Adrenal gland (tissue), 12 donors: ENCODE data around the gene GIGYF2. TPM values are rescaled to one million over a fixed set of nuclear protein-coding genes. Genes with fewer than 3 reads are reported as not detected.

Experiments used
- DNase-seq, 7 donors: peaks; one replicate each; pipeline ENCODE4 v3.0.0-alpha.2; 2019 to 2020
- H3K27ac ChIP-seq, 5 donors: fragments of 200-600 bp; sonication (generic) in 4 of 5; 1 replicate in 3 of 5; 2 replicates in 2 of 5; pipeline versions ENCODE4 v1.5.1 to v1.8.0; 2016 to 2020; ENCODE audit warnings: mild to moderate bottlenecking in 1 of 5
- H3K27me3 ChIP-seq: fragments of 200-600 bp; 2 replicates; pipeline ENCODE4 v1.8.0; 2021
- H3K36me3 ChIP-seq, 2 donors: fragments of 200-600 bp; replicated peaks in 1 of 2; 1 replicate in 1 of 2; 2 replicates in 1 of 2; pipeline versions ENCODE4 v1.5.1 to v1.8.0; 2018 to 2022
- H3K4me1 ChIP-seq, 2 donors: fragments of 200-600 bp; replicated peaks in 1 of 2; 1 replicate in 1 of 2; 2 replicates in 1 of 2; pipeline versions ENCODE4 v1.5.1 to v1.8.0; 2018 to 2021
- H3K4me3 ChIP-seq, 4 donors: fragments of 200-600 bp; sonication (generic) in 3 of 4; one replicate each; pipeline ENCODE4 v1.5.1; 2016 to 2018
- H3K9me3 ChIP-seq, 3 donors: fragments of 200-600 bp; sonication (generic) in 1 of 3; replicated peaks in 1 of 3; 1 replicate in 2 of 3; 2 replicates in 1 of 3; pipeline versions ENCODE4 v1.5.1 to v1.8.0; 2016 to 2021
- POLR2A ChIP-seq, 2 donors: fragments of 450-650 bp; IDR thresholded peaks; one replicate each; pipeline ENCODE4 v1.6.1; 2017; ENCODE audit warnings: antibody characterized with exemption in 2 of 2, mild to moderate bottlenecking in 2 of 2, moderate library complexity in 1 of 2
- WGBS, 4 donors: extraction: QIAGEN DNeasy Blood & Tissue Kit in 2 of 4; methylation state at CpG; one replicate each; pipeline versions ENCODE4 v1.1.5 to v1.1.7; 2013 to 2017; 5-methylcytosine and 5-hydroxymethylcytosine counted together
- intact Hi-C, 2 donors: fragments of 100-400 bp; cut with DNase I; formaldehyde crosslinking; loops; one replicate each; pipeline versions ENCODE4 v1.14.1 to v1.15.0; 2022 to 2023
- polyA plus RNA-seq, 3 donors: library from polyadenylated mRNA; stranded (reverse); fragments of 200-250 nt in 2 of 3; fragments of 350-450 nt in 1 of 3; fragmentation: Illumina TruSeq in 1 of 3; extraction: RNeasy Lipid Tissue Mini Kit (QIAGEN cat#74804) in 1 of 3; gene quantifications; one replicate each; pipeline ENCODE4 v1.2.3, GENCODE V29; 2013 to 2014
- total RNA-seq, 9 donors: library from RNA; depleted of rRNA in 4 of 9; stranded (reverse); fragments of >200 nt in 4 of 9; fragments of 120-200 nt in 1 of 9; fragmentation: NEBNext Ultra II Directional in 1 of 9; extraction: Animal tissue kit (Norgen Biotek cat#: 25700) in 1 of 9; gene quantifications; one replicate each; pipeline versions ENCODE4 v1.1.0 to v1.2.4, GENCODE V29; 2013 to 2023
- TF ChIP-seq, protein P1 (sequence below), 6 experiments: fragments of 450-650 bp in 4 of 6; fragments of 200-600 bp in 2 of 6; sonication (generic) in 1 of 6; IDR thresholded peaks; 1 replicate in 5 of 6; 2 replicates in 1 of 6; pipeline versions ENCODE4 v1.5.1 to v1.8.0; 2016 to 2021; ENCODE audit warnings: antibody characterized with exemption in 6 of 6, mild to moderate bottlenecking in 2 of 6, moderate library complexity in 1 of 6
- donor health status: healthy with polysubstance abuse.
- donor health status: Bipolar disorder and iron deficiency.
- donor health status: DM: yes; HTN: yes; CAD: no.
- donor health status: DM: no; HTN: no; CAD: no.
- donor health status: DM: no; HTN: no; CAD: no.
- donor health status: DM: yes; HTN: yes; CAD: no.

GIGYF2 gene
- total and polyA plus RNA-seq, 12 donors = 13.5 to 93.7 (median 65.4) TPM

DNA sequence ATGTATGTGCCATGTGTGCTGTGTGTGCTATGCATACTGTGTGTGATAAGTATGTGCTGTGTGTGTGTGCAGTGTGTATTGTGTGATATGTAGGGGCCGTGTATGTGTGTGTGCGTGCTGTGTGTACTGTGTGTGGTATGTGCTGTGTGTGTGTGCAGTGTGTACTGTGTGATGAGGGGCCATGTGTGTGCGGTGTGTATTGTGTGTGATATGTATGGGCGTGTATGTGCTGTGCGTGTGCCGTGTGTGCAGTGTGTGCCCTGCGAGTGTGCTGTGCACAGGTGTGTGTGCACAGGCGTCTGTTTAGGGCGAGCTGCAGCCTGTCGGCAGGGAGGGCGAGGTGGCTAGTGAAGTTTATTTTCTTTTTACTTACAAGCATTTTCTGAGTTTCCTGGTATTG, 189.0 kb downstream of the GIGYF2 start:
- no peak for TF ChIP-seq POLR2A (IDR thresholded peaks at IDR 0.05)
- Histone ChIP-seq H3K27ac (no peak overlapping the region), H3K27me3 (no peaks in the 10 kb centered on the region), H3K36me3 (no peaks in the 10 kb centered on the region), H3K4me3 (no peak overlapping the region), H3K4me1 (peaks cover 2 to 6% of the 10 kb centered on the region in 2 donors), H3K9me3 (no peaks in the 10 kb centered on the region)
- 80 to 90% (median 87%) methylated on average over 11 of the region's 11 CpGs for WGBS, 4 donors
- peak in 1 of 7 donors; percentile 0 for DNase-seq
- intact Hi-C loops = no loop called here

DNA sequence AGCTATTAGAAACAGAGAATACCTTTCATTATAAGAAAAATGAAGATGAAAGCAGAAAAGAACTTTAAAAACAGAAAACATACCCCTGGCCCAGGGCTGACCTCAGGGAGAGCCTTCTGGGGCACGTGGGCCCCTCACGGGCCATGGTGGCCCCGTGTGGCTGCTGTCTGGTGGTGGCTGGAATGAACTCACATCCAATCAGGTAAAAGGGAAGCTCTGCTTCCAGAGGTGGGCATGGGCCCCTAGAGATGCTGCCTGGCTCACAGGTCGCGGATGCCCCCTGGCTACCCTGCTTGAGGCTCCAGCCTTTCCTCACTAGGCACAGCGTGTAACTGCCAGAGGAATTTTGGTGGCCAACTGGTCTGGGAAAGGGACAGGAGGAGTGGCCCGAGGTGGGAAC, 189.5 kb downstream of the GIGYF2 start:
- TF ChIP-seq, protein P1, sequence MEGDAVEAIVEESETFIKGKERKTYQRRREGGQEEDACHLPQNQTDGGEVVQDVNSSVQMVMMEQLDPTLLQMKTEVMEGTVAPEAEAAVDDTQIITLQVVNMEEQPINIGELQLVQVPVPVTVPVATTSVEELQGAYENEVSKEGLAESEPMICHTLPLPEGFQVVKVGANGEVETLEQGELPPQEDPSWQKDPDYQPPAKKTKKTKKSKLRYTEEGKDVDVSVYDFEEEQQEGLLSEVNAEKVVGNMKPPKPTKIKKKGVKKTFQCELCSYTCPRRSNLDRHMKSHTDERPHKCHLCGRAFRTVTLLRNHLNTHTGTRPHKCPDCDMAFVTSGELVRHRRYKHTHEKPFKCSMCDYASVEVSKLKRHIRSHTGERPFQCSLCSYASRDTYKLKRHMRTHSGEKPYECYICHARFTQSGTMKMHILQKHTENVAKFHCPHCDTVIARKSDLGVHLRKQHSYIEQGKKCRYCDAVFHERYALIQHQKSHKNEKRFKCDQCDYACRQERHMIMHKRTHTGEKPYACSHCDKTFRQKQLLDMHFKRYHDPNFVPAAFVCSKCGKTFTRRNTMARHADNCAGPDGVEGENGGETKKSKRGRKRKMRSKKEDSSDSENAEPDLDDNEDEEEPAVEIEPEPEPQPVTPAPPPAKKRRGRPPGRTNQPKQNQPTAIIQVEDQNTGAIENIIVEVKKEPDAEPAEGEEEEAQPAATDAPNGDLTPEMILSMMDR (IDR thresholded peaks at IDR 0.05) = no peak
- no peak for TF ChIP-seq POLR2A (IDR thresholded peaks at IDR 0.05)
- H3K4me1 ChIP-seq = peaks cover 7 to 11% of the 10 kb centered on the region in 2 donors
- H3K27me3 ChIP-seq = no peaks in the 10 kb centered on the region
- intact Hi-C loops = no loop called here
- no peak overlapping the region for H3K27ac ChIP-seq
- WGBS, 4 donors = 71 to 85% (median 82%) methylated on average over 5 to 7 of the region's 7 CpGs
- no peak overlapping the region for H3K4me3 ChIP-seq
- no peaks in the 10 kb centered on the region for H3K36me3 ChIP-seq
- no peaks in the 10 kb centered on the region for H3K9me3 ChIP-seq
- no peak for DNase-seq

DNA sequence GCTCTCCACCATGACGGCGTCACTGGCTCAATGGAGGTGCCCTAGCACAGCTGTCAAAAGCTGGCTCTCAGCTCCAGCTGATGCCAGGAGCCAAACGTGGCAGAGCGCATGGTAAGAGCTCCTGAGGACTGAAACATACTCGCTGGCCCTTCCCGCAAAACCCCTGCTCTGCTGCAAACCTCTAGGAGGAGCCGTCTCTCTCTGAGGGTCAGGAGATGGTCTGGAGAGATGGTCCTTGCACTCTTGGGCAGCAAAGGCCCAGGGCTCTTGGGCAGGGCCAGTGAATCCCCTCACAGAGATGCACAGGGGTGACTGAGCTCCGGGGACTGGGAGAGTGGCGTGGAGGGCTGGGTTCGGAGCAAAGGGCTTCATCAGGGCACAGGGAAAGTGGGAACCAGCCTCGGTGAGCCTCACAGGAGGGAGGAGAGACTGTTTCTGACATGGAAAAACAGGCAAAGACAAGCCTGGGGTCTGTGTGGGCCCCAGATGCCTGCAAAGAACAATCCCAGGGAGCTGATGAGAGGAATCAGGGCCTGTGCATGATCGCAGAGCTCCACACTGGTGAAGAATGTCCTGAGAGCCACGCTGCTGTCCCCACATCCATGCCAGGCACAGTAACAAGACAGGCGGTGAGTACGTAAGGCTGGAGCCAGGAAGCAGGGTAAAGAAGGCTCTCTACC, 190.2 kb downstream of the GIGYF2 start:
- no peak overlapping the region for H3K27ac ChIP-seq
- intact Hi-C loops = no loop called here
- H3K36me3 ChIP-seq = no peaks in the 10 kb centered on the region
- no peak for DNase-seq
- H3K4me3 ChIP-seq = no peak overlapping the region
- H3K27me3 ChIP-seq = no peaks in the 10 kb centered on the region
- peaks cover 11 to 15% of the 10 kb centered on the region in 2 donors for H3K4me1 ChIP-seq
- no peak for TF ChIP-seq POLR2A (IDR thresholded peaks at IDR 0.05)
- TF ChIP-seq, protein P1 (IDR thresholded peaks at IDR 0.05) = no peak
- 79 to 85% (median 85%) methylated on average over 14 to 15 of the region's 15 CpGs for WGBS, 4 donors
- H3K9me3 ChIP-seq = no peaks in the 10 kb centered on the region

DNA sequence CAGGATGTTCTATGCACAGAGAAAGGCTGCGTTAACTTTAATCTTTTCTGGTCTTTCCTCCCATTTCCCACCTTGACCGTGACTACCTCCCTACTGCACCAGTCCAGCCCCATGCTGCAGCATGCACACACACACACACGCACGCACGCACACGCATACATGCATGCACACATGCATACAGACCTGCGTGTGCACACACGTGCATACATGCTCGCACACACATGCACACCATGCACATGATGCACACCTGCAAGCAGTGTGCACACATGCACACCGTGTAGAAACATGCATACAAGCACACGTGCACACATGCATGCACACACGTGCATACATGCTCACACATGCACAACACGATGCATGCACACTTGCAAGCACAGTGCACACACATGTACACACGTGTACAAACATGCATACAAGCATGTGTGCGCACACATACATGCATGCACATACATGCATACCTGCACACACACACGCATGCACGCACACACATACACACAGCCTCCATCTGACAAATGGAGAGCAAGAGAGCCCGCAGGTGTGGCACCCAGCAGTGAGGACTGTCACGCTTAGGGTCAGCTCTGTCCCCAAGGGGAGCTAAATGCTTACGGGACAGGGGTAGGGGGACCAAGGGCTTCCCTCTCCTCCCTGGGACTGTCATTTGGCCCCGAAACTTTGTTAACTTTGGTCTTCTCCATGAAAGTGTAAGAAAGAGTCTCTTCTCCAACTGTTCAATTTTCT, 191.1 kb downstream of the GIGYF2 start:
- Histone ChIP-seq H3K9me3 (no peaks in the 10 kb centered on the region), H3K27me3 (no peaks in the 10 kb centered on the region), H3K36me3 (no peaks in the 10 kb centered on the region), H3K4me1 (peaks cover 11 to 15% of the 10 kb centered on the region in 2 donors), H3K27ac (no peak overlapping the region), H3K4me3 (no peak overlapping the region)
- TF ChIP-seq POLR2A (IDR thresholded peaks at IDR 0.05) = no peak
- TF ChIP-seq, protein P1 (IDR thresholded peaks at IDR 0.05) = no peak
- intact Hi-C loops = no loop called here
- 79 to 93% (median 86%) methylated on average over 16 to 21 of the region's 21 CpGs for WGBS, 4 donors
- no peak for DNase-seq
